ENCODE results near the gene COX7A2L. TPM values are rescaled to one million over a fixed set of nuclear protein-coding genes. Genes with fewer than 3 reads are reported as not detected.

The COX7A2L gene
- total RNA-seq, 1 donor: 237 TPM

DNA sequence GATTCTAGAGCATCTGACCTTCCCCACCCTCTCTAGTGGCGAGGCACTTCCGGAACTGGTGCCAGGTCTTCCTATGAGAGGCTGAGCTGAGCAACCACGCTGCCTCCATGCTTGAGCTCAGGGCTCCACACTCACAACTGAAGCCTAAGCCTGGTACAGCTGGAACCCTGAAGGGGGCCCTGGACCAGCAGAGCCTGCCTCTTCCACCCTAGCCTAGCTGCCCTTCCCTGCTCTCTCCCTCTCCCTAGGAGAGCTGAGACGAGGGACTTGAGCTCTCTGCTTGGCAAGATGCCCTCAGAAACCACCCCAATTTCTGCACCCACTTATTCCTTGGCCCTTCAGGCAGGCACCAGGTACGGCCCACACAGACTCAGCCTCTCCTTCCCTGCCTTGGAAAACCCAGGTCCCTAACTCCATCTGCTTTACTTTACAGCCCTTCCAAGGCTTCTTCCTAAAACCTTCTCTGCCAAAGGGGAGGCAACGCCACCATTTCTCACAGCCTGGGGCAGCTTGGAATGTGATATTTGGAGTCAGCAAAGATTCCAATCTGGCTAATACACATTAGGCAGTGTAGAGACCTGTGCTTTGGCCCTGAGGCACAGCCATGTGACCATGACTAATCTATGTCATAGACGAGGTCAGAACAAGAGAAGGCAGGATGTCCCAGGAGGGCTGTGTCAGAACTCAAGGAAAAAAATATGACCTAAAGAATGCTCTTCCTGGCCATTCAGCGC, 18.8 kb downstream of the COX7A2L start:
- peak overlapping the region; percentile 1 for H3K4me3 ChIP-seq (ENCODE audit: insufficient read depth, low read length)
- H3K4me2 ChIP-seq (ENCODE audit: insufficient read depth, low read length): peak overlapping the region; percentile 35
- peak overlapping the region; percentile 88 for H3K27ac ChIP-seq (ENCODE audit: low read depth, low read length)
- H3K4me1 ChIP-seq (ENCODE audit: insufficient read depth, low read length): peaks cover 19% of the 10 kb centered on the region
- TF ChIP-seq CTCF (IDR thresholded peaks at IDR 0.05; ENCODE audit: extremely low read depth, low read depth, low read length): no peak
- no peak overlapping the region for H2AFZ ChIP-seq (ENCODE audit: low read length)
- DNase-seq (ENCODE audit: insufficient read length, low spot score, missing footprints): peak; percentile 98
- H3K27me3 ChIP-seq (ENCODE audit: insufficient read depth, low read length): no peaks in the 10 kb centered on the region
- H4K20me1 ChIP-seq (ENCODE audit: insufficient read depth, low read length): peaks cover 10% of the 10 kb centered on the region
- H3K36me3 ChIP-seq (ENCODE audit: insufficient read depth, low read length): peaks cover 14% of the 10 kb centered on the region
- H3K79me2 ChIP-seq (ENCODE audit: insufficient read depth, low read length): peaks cover 77% of the 10 kb centered on the region
- H3K9me3 ChIP-seq (ENCODE audit: low read depth, low read length): no peaks in the 10 kb centered on the region

DNA sequence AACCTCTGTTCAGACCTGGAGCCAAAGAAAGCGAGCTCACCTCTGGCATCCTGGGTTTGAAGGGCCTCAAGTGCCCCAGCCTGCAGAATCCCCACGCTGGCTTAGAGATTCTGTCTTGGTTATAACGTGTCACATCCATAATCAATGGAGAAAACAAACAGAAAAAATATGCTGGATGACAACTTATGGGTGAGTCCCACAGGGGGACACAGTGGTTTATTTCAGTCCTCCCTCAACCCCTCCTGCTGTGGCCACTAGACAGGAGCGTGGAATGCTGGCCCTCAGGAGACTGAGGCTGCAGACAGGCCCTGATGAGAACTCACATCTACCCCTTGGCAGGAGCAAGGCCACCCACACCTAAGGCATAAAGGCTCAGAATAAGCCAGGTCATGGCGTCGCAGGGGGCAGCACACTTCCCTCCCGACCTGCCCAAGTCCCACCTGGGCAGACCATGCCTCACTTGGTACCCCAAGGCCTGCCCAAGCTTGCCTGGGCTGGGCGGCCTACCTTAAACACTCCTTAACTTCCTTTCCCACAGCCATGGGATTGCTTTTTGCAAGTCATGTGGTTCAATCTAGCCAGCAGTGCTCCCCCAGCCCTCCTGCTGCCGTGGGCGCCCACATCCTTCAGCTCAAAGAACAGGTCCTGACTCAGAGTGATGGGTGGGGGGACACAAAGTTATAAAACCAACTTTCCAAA, 19.9 kb downstream of the COX7A2L start:
- Histone ChIP-seq H3K4me2 (ENCODE audit: insufficient read depth, low read length) (no peak overlapping the region), H3K36me3 (ENCODE audit: insufficient read depth, low read length) (peaks cover 23% of the 10 kb centered on the region), H3K27ac (ENCODE audit: low read depth, low read length) (peak overlapping the region; percentile 88), H3K4me3 (ENCODE audit: insufficient read depth, low read length) (no peak overlapping the region), H3K79me2 (ENCODE audit: insufficient read depth, low read length) (peaks cover 72% of the 10 kb centered on the region), H2AFZ (ENCODE audit: low read length) (no peak overlapping the region), H3K9me3 (ENCODE audit: low read depth, low read length) (no peaks in the 10 kb centered on the region), H3K27me3 (ENCODE audit: insufficient read depth, low read length) (no peaks in the 10 kb centered on the region), H3K4me1 (ENCODE audit: insufficient read depth, low read length) (peaks cover 19% of the 10 kb centered on the region), H4K20me1 (ENCODE audit: insufficient read depth, low read length) (peaks cover 10% of the 10 kb centered on the region)
- DNase-seq (ENCODE audit: insufficient read length, low spot score, missing footprints): no peak
- TF ChIP-seq CTCF (IDR thresholded peaks at IDR 0.05; ENCODE audit: extremely low read depth, low read depth, low read length): no peak

DNA sequence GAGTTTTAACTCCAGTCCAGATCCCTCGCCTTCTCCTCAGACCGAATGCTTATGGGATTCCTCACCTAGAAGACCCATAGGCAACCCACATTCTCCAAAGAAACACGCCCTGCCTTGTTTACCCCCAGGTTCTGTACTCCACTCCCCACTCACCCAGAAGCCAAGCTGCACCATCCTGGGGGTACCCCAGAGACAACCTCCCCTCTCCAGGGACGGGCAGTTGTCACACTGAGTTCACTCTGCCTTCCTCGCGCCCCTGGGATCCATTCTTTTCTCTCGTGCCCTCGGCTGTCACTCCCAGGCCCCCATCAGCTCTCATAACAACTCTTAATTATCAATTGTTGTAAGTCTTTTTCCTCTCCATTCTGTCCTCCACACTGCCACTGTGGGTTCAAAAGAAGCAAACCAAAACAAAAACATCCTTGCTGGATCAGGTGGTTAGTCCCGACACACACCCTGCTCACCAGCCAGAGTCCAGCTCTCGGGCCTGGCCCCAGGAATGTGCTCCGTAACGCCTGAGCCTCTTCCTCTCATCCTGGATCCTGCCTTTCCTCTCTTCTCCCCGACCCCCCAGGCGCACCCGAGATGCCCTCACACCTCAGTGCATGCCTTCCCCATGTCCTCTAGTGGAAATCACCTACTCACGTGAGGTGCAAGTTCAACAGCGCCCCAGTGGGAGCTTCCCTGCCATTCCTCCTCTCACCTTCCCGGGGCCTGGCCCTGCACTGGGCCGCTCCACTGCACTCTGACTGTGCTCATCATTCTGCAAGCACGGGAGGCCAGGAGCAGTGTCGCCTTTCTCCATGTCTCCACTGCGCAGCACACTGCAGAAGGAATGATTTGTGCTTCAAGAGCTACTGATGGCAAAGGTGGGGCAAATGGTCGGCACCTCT, 20.7 kb downstream of the COX7A2L start:
- TF ChIP-seq CTCF (IDR thresholded peaks at IDR 0.05; ENCODE audit: extremely low read depth, low read depth, low read length): no peak
- Histone ChIP-seq H3K9me3 (ENCODE audit: low read depth, low read length) (no peaks in the 10 kb centered on the region), H3K4me3 (ENCODE audit: insufficient read depth, low read length) (no peak overlapping the region), H3K79me2 (ENCODE audit: insufficient read depth, low read length) (peaks cover 67% of the 10 kb centered on the region), H3K4me1 (ENCODE audit: insufficient read depth, low read length) (peaks cover 19% of the 10 kb centered on the region), H3K36me3 (ENCODE audit: insufficient read depth, low read length) (peaks cover 29% of the 10 kb centered on the region), H2AFZ (ENCODE audit: low read length) (no peak overlapping the region), H3K4me2 (ENCODE audit: insufficient read depth, low read length) (no peak overlapping the region), H3K27me3 (ENCODE audit: insufficient read depth, low read length) (no peaks in the 10 kb centered on the region), H4K20me1 (ENCODE audit: insufficient read depth, low read length) (peaks cover 5% of the 10 kb centered on the region), H3K27ac (ENCODE audit: low read depth, low read length) (no peak overlapping the region)
- DNase-seq (ENCODE audit: insufficient read length, low spot score, missing footprints): no peak
